GM21390 (cell line): Measurements from ENCODE around the gene GCSH.

Source experiments
- ATAC-seq: cut with Tn5 transposase; IDR thresholded peaks from one replicate; pipeline ENCODE4 v1.9.1; 2021; ENCODE audit not compliant: unreplicated experiment

GCSH gene

DNA sequence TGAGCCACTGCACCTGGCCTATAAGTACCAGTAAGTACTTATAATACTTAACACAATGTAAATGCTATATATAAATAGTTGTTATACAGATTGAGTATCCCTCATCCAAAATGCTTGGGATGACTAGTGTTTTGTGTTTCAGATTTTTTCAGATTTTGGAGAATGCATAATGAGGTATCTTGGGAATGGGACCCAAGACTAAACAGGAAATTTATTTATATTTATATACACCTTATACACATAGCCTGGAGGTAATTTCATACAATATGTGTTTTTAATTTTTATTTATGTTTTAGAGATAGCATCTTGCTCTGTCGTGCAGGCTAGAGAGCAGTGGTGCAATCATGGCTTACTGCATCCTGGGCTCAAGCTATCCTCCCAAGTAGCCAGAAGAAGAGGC is 9.8 kb upstream of the GCSH start:
- no peak for ATAC-seq

DNA sequence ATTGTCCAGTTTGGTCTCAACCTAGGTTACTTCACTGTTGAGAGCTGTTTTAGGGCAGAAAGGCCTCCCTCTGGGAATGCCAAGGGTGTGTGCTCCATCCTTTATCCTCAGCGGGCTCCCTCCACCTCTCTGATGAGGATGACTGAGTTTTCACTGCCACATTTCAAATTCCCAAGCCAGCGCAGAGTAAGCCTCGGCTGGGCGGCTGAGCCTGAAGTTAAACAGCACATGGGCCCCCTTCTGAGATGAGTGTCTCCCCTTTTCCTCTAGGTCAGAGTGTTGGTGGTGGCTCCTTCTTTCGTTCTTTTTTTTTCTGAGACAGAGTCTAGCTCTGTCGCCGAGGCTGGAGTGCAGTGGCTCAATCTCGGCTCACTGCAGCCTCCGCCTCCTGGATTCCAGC is 5.5 kb upstream of the GCSH start:
- no peak for ATAC-seq

DNA sequence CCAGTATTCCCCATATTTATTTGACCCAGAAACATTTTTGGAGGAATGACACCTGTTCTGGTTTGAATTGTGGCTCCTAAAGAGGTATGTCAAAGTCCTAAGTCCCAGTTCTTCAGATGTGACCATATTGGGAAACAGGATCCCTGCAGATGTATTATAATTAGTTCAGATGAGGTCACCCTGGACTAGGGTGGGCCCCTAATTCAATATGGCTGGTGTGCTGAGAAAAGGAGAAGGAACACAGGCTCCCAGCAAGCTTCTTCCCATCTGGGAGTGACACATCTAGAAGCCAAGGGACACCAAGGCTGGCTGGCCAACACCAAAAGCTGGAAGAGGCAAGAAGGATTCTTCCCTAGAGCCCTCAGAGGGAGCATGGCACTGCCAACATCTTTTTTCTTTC is 3.8 kb upstream of the GCSH start:
- no peak for ATAC-seq

GRCh38 chr16:81097230-81097629 is 1.0 kb upstream of the GCSH start:
- no peak for ATAC-seq

DNA sequence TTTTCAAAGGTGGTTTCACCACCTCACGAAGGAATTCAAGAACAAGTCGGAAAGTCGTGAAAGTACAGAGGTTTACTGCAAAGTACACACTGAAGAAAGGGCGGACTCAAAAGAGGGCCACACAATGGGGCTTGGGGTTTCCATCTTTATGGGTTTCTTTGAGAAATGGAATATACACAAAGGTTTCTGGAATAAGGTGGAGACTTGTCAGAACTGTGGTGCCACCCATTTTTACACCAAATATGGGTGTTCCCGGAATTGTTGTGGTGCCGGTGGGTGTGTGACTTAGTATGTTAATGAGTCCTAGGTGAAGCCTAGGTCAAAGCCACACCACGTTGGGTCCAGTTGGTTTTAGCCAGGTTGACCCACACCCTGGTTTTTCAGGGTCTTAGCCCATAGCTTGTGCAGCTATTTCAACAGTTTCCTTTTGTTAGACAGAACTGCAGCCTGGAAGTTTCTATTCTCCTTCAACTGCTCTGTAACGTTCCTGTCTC is 567 bp upstream of the GCSH start:
- ATAC-seq = no peak

DNA sequence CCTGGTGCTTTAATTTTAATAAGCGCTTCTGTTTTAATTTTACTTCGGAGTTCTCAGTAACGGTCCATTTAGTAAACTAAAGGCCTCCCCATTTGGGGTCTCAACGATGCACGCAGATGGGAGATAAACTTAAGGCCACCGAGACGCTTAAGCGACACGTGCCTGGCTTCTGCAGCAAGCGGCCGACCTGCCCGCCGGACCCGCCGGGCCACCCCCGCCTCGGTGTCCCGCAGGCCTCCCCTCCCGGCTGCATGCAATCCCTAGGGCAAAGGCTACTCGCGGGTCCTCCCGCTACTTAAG is 592 bp downstream of the GCSH start:
- peak; percentile 5 for ATAC-seq

- no peak for ATAC-seq
Measured at GRCh38 chr16:81094771-81095251, 1.4 kb downstream of the GCSH start.

DNA sequence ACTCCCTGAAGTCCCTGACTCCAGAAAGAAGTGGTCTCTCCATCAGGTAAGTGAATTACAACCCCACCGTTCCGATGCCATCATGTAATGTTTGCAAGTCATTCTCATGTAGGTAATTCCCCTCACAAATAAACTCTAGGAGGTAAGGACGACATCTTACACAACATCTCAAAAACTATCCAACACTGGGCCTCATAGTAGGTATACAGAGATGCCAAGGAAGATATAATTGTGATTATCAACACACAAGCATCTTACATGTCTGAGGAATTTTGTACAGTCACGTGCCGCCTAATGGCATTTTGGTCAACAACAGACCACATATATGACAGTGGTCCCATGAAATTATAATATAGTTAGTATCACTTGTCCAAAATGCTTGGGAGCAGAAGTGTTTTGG is 7.4 kb downstream of the GCSH start:
- ATAC-seq = no peak

GRCh38 chr16:81081014-81081413 is 15.2 kb downstream of the GCSH start:
- no peak for ATAC-seq

DNA sequence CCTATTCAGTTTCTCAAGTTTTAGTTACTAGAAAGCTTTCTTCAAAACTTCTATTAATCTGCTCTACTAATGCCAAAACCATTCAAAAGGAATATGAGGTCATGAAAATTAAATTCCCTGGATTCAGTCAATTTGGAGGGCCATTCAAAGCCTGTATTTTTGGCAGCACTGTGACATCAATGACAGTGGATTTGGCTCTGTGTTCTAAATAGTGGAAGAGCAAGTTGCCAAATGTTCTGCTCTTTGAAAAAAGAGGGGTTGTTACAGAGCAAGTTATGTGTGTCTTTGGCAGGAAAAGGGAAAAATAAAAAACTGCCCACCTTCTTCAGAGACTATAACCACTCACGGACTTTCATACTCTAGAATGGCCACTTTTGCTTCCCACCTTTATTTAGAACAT is 16.0 kb downstream of the GCSH start:
- ATAC-seq = no peak

GRCh38 chr16:81077076-81077940 is 18.9 kb downstream of the GCSH start, which contains the start of gene C16orf46:
C16orf46 (minus strand) TSS chr16:81077238; CDS start chr16:81063955, 13,283 bp downstream.
- peak; percentile 96 for ATAC-seq

- peak; percentile 85 for ATAC-seq
Measured at GRCh38 chr16:81076566-81077075, 19.6 kb downstream of the GCSH start.

GRCh38 chr16:81073560-81074330 is 22.4 kb downstream of the GCSH start:
- no peak for ATAC-seq

- no peak for ATAC-seq
Measured at GRCh38 chr16:81071805-81072204, 24.4 kb downstream of the GCSH start.

- no peak for ATAC-seq
Measured at GRCh38 chr16:81070979-81071378, 25.2 kb downstream of the GCSH start.

GRCh38 chr16:81069063-81069462 is 27.1 kb downstream of the GCSH start:
- no peak for ATAC-seq

DNA sequence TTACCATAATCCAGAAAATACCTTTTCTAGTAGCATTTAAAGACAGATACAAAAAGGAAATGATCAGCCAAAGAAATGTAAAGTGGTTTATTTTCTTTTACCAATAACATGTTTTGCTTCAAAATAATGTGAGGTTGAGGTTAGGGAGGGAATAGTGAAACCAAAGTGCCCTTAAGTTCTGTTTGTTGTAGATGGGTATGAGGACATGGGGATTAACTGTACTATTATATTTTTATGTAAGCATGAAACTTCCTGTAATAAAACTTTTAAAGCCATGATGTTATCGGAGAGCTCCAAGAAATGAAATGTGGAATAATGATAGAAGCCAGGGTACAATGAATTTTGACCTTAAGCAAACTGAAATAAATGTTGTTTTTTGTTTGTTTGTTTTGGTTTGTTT is 29.0 kb downstream of the GCSH start:
- ATAC-seq = no peak

GRCh38 chr16:81066681-81067080 is 29.5 kb downstream of the GCSH start:
- ATAC-seq = no peak

GRCh38 chr16:81061871-81062608 is 34.2 kb downstream of the GCSH start:
- ATAC-seq = no peak

DNA sequence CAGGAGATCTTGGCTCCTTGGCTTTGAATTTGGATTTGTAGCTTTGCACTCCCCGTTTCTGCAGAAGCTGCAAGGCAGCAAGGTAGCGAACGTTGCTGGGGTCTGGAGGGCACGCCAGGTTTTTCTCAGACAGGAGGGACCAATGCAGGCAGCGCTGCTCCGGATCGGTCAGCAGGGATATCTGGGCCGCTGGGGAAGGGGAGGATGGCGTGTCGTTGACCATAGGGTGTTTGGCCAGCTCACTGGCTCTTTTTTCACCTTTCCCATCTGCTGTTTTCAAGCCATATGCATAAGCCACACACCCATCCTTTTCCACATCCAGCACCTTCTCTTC is 34.9 kb downstream of the GCSH start:
- ATAC-seq = no peak

DNA sequence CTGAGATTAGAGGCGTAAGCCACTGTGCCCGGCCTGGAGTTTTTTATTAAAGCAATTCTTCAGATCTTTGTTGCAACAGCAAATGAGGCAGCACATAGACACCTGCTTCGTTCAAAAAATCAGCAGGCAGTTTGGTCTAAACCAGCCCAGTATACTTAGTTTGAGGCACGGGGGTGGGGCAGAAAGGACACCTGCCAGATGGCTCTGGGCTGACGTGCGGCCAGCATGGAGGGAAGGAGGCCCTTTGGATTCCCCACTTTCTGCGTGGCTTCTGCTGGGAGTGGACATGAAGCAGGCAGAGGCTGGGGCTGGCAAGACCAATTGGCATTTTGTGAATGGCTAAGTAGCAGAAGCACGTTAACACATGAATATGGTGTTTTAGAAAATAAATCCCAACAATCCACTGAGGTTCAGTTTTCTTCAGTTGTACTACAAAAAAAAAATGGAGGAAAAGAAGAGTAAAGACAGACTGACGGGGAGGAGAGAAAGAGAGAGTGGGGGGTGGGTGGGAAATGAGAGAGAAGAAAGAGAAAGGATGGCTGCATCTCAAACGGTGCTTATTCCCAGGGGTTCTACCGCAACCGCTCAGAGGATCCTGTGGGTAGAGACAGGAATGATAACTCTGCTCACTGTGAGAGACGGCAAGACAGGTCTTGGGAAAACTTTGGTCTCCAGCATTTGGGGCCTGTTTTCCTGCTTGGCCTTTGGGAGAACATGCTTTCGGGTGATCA is 35.5 kb downstream of the GCSH start:
- no peak for ATAC-seq
